ENCODE results near the gene LRRC75B.

LRRC75B gene

DNA sequence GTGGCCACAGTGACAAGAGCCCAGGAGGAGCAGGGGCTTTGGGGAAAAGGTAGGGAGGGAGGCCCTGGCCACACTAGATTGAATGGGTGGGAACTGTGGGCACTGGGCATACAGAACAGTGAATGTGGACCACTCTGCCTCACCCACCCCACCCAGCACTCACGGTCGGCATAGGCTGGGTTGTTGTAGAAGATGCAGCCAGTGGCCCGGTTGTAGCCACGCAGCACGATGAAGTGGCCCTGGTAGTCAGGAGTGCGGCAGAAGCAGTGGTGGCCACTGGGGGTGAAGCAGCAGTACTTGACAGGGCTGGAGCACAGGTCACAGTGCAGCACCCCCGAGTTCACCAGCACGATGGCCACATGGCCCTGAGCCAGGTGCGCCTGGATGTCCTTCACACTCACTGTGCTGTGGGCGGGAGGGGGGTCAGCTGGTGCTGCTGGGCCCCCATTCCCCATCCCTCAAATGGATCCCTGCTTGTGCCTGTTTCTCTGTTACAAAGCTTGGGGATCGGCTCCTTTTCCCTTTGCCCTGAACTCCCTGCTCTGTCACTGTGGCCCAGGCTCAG is 49.1 kb downstream of the LRRC75B start:
- in situ Hi-C loops (cut with MboI; ENCODE audit: low sequenced_read_pairs, unreplicated experiment): no loop called here
- no peak for DNase-seq (ENCODE audit: low spot score)
- TF ChIP-seq, protein P1, sequence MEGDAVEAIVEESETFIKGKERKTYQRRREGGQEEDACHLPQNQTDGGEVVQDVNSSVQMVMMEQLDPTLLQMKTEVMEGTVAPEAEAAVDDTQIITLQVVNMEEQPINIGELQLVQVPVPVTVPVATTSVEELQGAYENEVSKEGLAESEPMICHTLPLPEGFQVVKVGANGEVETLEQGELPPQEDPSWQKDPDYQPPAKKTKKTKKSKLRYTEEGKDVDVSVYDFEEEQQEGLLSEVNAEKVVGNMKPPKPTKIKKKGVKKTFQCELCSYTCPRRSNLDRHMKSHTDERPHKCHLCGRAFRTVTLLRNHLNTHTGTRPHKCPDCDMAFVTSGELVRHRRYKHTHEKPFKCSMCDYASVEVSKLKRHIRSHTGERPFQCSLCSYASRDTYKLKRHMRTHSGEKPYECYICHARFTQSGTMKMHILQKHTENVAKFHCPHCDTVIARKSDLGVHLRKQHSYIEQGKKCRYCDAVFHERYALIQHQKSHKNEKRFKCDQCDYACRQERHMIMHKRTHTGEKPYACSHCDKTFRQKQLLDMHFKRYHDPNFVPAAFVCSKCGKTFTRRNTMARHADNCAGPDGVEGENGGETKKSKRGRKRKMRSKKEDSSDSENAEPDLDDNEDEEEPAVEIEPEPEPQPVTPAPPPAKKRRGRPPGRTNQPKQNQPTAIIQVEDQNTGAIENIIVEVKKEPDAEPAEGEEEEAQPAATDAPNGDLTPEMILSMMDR (IDR thresholded peaks at IDR 0.05; ENCODE audit: borderline replicate concordance, control extremely low read depth, extremely low read depth, insufficient read depth, missing control alignments): no peak

DNA sequence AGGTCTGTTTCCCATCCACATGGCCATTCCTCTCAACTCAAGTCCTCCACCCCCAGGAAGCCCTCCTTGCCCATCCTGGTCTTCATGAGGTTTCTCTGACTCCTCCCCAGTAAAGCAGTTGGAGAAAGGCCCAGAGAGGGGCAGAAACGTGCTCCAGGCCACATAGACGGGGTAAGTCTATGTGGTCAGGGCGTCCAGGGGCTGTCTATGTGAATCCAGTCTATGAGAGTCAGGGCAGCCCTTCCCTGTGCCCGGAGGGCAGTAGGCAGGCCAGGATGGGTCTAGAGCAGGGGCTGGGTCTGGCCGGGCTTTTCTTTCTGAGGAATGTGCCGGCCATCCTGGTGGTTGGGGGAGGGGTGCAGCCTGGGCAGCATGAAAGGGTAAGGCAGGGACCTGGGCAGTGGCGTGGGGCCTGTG is 49.7 kb downstream of the LRRC75B start:
- TF ChIP-seq, protein P1 (IDR thresholded peaks at IDR 0.05; ENCODE audit: borderline replicate concordance, control extremely low read depth, extremely low read depth, insufficient read depth, missing control alignments): no peak
- no peak for DNase-seq (ENCODE audit: low spot score)
- in situ Hi-C loops (cut with MboI; ENCODE audit: low sequenced_read_pairs, unreplicated experiment): no loop called here

DNA sequence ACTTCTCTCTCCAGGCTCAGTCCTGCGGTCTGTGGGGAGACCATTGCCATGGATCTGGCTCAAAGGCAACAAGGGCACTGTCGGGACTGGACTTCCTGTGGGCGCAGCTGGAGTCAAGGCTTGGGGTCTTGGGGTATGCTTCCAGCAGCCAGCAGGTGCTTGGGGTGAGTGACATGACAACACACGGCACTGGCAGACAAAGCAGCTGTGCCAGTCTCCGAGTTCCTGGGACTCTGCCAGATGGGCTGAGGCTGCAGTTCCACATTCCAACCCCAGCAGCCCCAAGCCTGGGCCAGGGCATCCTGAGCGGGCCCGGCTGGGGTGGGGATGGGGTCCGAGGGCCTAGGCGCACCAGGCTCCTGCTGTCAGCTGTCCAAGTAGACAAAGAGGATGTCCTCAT is 50.2 kb downstream of the LRRC75B start:
- in situ Hi-C loops (cut with MboI; ENCODE audit: low sequenced_read_pairs, unreplicated experiment): no loop called here
- no peak for DNase-seq (ENCODE audit: low spot score)
- TF ChIP-seq, protein P1 (IDR thresholded peaks at IDR 0.05; ENCODE audit: borderline replicate concordance, control extremely low read depth, extremely low read depth, insufficient read depth, missing control alignments): no peak

DNA sequence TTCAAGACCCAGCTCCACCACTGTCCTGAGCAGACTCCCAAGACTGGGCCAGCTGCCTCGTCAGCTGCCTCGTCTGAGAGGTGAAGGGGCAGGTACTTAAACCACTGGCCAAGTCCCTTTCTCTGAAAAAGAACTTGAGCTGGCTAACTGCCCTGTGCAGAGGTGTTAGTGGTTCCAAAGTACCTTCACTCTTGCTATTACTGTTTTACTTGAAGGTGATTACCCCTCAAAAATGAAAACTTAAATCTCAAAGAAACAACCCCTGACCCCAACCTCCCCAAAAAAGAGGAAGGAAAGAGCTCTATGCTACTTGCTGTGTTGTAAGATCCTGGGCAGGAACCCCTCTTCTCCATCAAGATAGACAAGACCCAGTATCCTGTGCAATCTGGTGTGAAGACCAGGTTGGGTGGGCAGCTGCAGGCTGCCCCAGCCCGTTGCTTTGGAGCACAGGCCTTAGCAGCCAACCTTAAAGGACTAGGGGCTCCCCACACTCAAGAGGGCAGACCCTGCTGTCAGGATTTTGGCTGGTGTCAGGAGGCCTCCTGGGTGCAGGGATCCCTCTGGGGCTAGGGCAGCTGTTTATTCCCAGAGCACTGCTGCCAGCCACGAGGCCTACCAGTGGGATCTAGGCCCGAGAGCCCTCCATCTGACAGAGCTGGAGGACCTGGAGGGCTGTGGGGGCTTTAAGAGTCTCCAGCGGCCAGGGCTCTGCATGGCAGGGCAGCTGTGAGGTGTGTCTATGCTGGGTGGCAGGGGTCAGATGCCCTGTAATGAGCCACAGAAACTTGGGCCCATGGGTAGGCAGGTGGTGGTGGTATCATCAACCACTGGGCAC is 51.0 kb downstream of the LRRC75B start:
- DNase-seq (ENCODE audit: low spot score): no peak
- in situ Hi-C loops (cut with MboI; ENCODE audit: low sequenced_read_pairs, unreplicated experiment): no loop called here
- TF ChIP-seq, protein P1 (IDR thresholded peaks at IDR 0.05; ENCODE audit: borderline replicate concordance, control extremely low read depth, extremely low read depth, insufficient read depth, missing control alignments): no peak

DNA sequence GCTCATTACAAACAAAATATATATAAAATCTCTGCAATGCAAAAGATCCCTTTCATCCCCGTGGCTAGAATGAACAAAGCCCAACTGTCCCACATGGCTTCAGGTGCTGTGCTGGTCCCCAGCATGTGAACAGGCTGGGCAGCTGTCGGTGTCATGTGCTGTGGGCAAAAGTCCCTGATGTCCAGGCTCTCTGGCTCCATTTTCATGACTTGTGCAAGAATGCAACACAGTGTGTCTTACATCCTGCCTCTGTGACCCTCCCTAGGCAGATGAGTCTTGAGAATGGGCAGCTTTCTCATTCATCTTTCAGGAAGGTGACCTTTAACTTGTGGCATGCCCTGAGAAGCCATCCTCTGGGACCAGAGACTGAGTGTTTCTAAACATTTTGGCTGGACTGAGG is 52.4 kb downstream of the LRRC75B start:
- TF ChIP-seq, protein P1 (IDR thresholded peaks at IDR 0.05; ENCODE audit: borderline replicate concordance, control extremely low read depth, extremely low read depth, insufficient read depth, missing control alignments): no peak
- in situ Hi-C loops (cut with MboI; ENCODE audit: low sequenced_read_pairs, unreplicated experiment): no loop called here
- DNase-seq (ENCODE audit: low spot score): no peak

DNA sequence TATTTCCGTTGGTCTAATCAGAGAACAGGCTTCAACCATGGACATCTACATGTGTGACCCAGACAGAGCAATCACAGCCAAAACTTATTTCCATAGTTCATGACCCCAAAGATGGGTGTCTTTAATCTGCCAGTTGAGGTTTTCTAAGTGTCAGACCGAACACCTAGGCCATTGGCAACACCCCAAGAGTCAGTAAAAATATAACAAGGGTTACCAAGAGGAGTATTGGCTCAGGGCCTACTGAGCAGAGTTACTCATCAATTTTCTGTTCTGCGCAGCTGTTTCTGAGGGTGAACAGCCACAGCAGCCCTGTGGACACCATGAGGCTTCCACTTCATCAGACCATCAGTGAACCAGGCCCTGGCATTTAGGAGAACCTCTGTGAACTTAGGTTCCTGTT is 56.8 kb downstream of the LRRC75B start:
- no peak for DNase-seq (ENCODE audit: low spot score)
- in situ Hi-C loops (cut with MboI; ENCODE audit: low sequenced_read_pairs, unreplicated experiment): no loop called here
- TF ChIP-seq, protein P1 (IDR thresholded peaks at IDR 0.05; ENCODE audit: borderline replicate concordance, control extremely low read depth, extremely low read depth, insufficient read depth, missing control alignments): no peak

All from GM13976 (cell line).